ENCODE results near the gene ZNF74. TPM values are rescaled to one million over a fixed set of nuclear protein-coding genes. Genes with fewer than 3 reads are reported as not detected.

The ZNF74 gene
- total RNA-seq, 1 experiment from 2014 or later = 34.3 TPM

DNA sequence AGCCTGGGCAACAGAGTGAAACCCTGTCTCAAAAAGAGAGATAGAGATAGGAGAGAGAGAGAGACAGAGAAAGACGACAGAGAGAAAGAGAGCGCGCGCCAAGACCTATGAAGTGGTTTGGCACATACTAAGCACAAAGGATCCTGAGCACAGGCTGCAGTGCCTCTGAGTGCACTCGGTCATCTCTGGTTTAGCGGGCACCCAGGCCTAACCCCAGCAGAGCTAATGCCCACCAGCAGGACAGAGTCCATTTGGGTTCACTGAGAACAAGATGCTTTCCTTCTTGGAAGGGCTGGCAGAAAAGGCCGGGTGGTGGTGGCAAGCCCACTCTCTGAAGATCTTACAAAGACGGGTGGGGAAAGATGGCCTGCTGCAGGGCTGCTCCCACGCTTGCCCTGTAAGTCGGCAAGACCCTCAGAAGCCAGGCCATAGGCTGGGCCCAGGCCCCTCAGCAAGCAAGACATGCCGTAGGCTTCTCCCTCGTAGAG lies 40.4 kb downstream of the ZNF74 start:
- H3K27ac Mint-ChIP-seq = no peak overlapping the region

More for the DNA sequence above, 40.4 kb downstream of the ZNF74 start:
- H3K14ac ChIP-seq (ENCODE audit: insufficient read depth, low read length) = no peak overlapping the region
- no peak overlapping the region for H3K9ac ChIP-seq (ENCODE audit: extremely low read depth, insufficient read length, low read length)
- no peak overlapping the region for H3T11ph ChIP-seq (ENCODE audit: low read length)
- H3K4me1 Mint-ChIP-seq = peaks cover 15 to 21% of the 10 kb centered on the region in 2 experiments
- no peak overlapping the region for H3K4me2 ChIP-seq (ENCODE audit: insufficient read depth, insufficient read length, low read length)
- H2BK15ac ChIP-seq (ENCODE audit: low read depth, low read length) = no peak overlapping the region
- no peak overlapping the region for H3K4ac ChIP-seq (ENCODE audit: low read depth, low read length)
- H3K23me2 ChIP-seq (ENCODE audit: insufficient read length, low read depth, low read length, poor library complexity, severe bottlenecking) = peaks cover 24% of the 10 kb centered on the region
- no peak overlapping the region for H2BK20ac ChIP-seq (ENCODE audit: low read depth, low read length, poor library complexity, severe bottlenecking)
- H3K27me3 ChIP-seq (ENCODE audit: insufficient read depth, low read length) = peaks cover 10% of the 10 kb centered on the region; the same call in 1 of the 2 replicates
- no peak overlapping the region for H4K91ac ChIP-seq (ENCODE audit: insufficient read length, low read depth, low read length)
- H3K79me1 ChIP-seq (ENCODE audit: insufficient read depth, low read depth, low read length, poor library complexity, severe bottlenecking) = no peaks in the 10 kb centered on the region
- no peak overlapping the region for H2BK5ac ChIP-seq (ENCODE audit: insufficient read length, low read length)
- no peak overlapping the region for H2BK120ac ChIP-seq (ENCODE audit: low read depth, low read length, poor library complexity, severe bottlenecking)
- no peak for DNase-seq
- 0 out of 5 replicates have a peak overlapping the region, but pooled peaks of 1 of the 2 experiments have one; percentile 27 for H3K4me3 Mint-ChIP-seq
- no peak overlapping the region for H3K23ac ChIP-seq (ENCODE audit: insufficient read length, low read depth, low read length)
- H3K27me3 Mint-ChIP-seq (ENCODE audit: low read depth) = peaks cover 87% of the 10 kb centered on the region
- H4K5ac ChIP-seq (ENCODE audit: insufficient read length, low read depth, low read length) = no peak overlapping the region
- H3K56ac ChIP-seq (ENCODE audit: insufficient read length, low read depth, low read length) = no peak overlapping the region
- TF ChIP-seq, protein P1, sequence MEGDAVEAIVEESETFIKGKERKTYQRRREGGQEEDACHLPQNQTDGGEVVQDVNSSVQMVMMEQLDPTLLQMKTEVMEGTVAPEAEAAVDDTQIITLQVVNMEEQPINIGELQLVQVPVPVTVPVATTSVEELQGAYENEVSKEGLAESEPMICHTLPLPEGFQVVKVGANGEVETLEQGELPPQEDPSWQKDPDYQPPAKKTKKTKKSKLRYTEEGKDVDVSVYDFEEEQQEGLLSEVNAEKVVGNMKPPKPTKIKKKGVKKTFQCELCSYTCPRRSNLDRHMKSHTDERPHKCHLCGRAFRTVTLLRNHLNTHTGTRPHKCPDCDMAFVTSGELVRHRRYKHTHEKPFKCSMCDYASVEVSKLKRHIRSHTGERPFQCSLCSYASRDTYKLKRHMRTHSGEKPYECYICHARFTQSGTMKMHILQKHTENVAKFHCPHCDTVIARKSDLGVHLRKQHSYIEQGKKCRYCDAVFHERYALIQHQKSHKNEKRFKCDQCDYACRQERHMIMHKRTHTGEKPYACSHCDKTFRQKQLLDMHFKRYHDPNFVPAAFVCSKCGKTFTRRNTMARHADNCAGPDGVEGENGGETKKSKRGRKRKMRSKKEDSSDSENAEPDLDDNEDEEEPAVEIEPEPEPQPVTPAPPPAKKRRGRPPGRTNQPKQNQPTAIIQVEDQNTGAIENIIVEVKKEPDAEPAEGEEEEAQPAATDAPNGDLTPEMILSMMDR (conservative IDR thresholded peaks at IDR 0.05) = no peak
- no peaks in the 10 kb centered on the region for H3K79me2 ChIP-seq (ENCODE audit: insufficient read depth, low read length)
- H3K27ac ChIP-seq (ENCODE audit: insufficient read length, low read depth, low read length) = no peak overlapping the region
- H3K4me1 ChIP-seq (ENCODE audit: insufficient read depth, low read length) = 0 out of 2 replicates have a peak, but pooled peaks cover 2% of the 10 kb centered on the region
- H2AK5ac ChIP-seq (ENCODE audit: insufficient read length, low read length) = no peak overlapping the region
- no peaks in the 10 kb centered on the region for H3K9me3 ChIP-seq (ENCODE audit: control insufficient read depth, low read depth, low read length)
- peaks cover 3% of the 10 kb centered on the region for H4K20me1 ChIP-seq (ENCODE audit: control insufficient read depth, insufficient read depth, insufficient read length)
- H3K9me3 Mint-ChIP-seq = no peaks in the 10 kb centered on the region
- peaks cover 0 to 9% (median 2%) of the 10 kb centered on the region in 3 experiments; a peak in 3 of 7 replicates for H3K36me3 Mint-ChIP-seq (ENCODE audit: insufficient read depth in 1 of 3, low read depth in 3 of 3)
- H2AFZ ChIP-seq (ENCODE audit: low read length) = no peak overlapping the region
- no peak overlapping the region for H3K18ac ChIP-seq (ENCODE audit: insufficient read length, low read depth, low read length)
- WGBS (ENCODE audit: extremely low coverage, insufficient read length, low lambda C conversion rate) = no CpG with 5 or more reads among the region's 12 CpGs
- H4K8ac ChIP-seq (replicated peaks; ENCODE audit: insufficient read length, low read depth, low read length) = no peak overlapping the region
- H2BK12ac ChIP-seq (ENCODE audit: insufficient read length, low read depth, low read length) = no peak overlapping the region

All from H9 (cell line).